Midbrain (tissue), 1 donor: Measurements from ENCODE around the gene NCKAP5.

Experiments used
- DNase-seq: peaks from one replicate; lab custom pipeline; 2025; lab: John Stamatoyannopoulos, UW

NCKAP5 gene

GRCh38 chr2:133204421-133204820 is 363.8 kb downstream of the NCKAP5 start:
- no peak for DNase-seq

DNA sequence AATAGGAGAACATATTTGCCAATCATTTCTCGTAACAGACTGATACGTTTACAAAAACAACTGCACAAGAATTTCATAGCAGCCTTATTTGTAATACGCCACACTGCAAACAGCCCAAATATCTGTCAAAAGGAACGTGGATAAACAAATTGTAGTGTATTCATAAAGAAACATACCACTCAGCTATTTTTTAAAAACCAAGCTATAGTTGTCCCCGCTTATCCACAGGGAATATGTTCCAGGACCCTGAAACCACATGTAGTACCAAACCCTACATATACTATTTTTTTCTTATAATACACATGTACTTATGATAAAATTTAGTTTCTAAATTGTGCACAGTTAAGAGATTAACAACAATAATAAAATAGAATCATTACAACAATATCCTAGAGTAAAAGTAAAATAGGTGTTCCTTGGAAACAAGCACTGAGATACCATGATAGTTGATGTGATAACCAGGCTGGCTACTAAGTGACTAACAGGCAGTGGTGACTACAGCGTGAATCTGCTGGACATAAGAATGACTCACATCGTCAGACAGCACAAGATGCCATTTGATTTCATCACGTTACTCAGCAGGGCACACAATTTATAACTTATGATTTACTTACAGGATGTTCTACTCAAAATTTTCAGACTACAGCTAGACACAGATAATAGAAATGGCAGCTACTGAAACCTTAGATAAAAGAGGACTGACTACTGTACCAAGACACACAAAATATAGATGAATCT is 367.4 kb downstream of the NCKAP5 start:
- no peak for DNase-seq

GRCh38 chr2:133198678-133199077 is 369.6 kb downstream of the NCKAP5 start:
- DNase-seq: no peak

DNA sequence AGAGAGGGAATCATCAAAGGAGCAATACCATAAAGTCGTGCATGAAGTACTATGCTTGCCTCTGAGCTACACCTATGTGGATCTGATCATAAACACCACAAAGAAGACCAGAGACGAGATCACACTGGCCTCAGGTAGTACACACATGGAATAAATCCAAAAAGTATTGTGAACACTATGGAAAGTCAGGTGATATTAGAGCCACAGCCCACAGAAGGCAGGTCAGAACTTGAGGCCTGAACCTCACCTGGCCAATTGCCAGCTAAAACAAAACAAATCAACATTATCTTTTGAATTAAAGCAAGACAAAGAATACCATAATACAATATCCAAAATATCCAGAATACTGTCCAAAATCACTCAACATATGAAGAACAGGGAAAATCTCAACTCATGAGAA is 371.1 kb downstream of the NCKAP5 start:
- DNase-seq: no peak

DNA sequence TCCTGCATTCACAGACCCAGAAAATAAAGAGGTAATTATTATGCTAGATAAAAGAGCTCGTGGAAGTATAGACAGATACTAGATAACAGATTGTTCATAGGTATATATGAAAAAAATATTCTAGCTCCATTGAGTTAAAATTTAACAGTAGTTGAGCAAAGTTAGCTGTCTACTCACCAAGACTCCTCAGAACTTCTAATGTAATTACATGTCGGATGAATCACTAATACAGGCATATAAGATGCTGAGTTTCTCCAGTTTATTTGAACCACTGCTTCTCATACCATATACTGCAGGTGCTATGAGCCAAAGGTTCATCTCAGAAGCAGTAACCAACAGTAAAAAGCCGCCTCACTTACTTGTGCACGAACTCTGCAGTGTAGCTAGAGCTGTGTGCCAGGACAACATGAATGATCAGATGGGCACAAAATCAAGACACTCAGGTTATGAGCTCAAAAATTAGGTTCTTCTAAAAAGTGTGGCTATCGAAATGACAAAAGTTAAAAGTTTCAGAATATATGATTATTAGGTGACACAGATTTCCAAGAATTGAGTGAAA is 373.4 kb downstream of the NCKAP5 start:
- no peak for DNase-seq

- no peak for DNase-seq
Measured at GRCh38 chr2:133194362-133194655, 374.0 kb downstream of the NCKAP5 start.

GRCh38 chr2:133193544-133194361 is 374.5 kb downstream of the NCKAP5 start:
- DNase-seq: no peak

GRCh38 chr2:133192028-133192427 is 376.2 kb downstream of the NCKAP5 start:
- no peak for DNase-seq

- DNase-seq: no peak
Measured at GRCh38 chr2:133177196-133177595, 391.1 kb downstream of the NCKAP5 start.

DNA sequence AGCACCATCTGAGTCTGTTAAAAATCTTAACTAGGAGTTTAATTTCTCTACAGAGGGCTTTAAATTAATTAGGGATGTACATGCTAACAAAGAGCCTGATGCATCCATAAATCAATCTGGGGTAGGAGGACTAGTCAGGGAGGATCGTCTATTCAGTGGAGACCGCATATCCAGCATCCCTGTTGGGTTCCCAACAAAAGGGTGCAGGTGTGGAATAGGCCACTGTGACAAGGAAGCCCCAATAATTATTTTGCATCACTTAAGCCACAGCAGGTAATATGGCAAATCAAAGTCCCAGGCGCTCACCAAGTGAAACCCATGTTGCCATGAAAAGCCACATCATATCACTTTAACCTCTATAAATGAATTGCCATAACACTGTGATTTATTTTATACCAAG is 392.3 kb downstream of the NCKAP5 start:
- DNase-seq: no peak

DNA sequence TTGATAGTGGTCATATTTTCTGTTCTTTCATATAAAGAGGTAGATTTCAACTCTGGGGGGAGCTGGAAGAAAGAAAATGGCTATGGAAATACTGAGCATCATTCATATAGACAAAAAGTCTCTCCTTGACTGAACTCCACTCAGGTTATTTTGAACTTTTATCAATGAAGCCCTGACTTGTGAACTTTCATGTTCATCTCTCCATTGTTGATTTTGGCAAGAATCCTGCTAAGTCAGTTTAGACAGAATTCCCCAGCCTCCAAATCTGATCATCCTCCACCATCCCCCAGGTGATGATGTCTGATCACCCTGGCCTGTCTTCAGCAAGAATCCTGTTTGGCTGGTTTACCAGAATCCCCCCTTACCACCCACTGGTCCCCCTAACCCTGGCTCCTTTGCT is 395.0 kb downstream of the NCKAP5 start:
- no peak for DNase-seq

DNA sequence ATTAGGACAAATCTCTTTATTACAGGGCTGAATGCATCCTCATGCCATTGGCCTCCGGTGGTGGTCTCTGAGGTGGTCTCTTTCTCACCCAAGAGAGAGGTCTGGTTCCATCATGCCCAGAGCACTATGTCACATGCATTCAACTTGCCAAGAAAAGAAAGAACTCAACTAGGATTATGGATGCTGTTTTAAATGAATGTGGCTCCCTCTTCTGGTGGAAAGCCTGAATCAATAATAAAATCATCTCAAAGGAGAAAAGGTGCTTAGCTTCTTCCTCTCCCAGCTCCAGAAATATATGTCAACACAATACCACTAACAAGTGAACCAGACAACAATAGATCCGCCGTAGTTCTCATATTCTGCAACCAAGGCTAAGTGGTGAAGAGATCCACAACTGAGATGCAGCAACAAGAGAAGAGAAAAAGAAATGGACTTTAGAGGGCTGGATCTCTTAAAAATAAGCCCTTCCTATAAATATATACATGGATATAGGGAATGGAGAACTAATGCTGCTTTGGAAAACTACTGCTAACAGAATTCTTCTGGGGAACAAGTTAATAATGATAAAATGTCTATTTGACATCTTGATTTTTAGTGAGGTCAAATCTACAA is 396.8 kb downstream of the NCKAP5 start:
- peak; percentile 59 for DNase-seq

DNA sequence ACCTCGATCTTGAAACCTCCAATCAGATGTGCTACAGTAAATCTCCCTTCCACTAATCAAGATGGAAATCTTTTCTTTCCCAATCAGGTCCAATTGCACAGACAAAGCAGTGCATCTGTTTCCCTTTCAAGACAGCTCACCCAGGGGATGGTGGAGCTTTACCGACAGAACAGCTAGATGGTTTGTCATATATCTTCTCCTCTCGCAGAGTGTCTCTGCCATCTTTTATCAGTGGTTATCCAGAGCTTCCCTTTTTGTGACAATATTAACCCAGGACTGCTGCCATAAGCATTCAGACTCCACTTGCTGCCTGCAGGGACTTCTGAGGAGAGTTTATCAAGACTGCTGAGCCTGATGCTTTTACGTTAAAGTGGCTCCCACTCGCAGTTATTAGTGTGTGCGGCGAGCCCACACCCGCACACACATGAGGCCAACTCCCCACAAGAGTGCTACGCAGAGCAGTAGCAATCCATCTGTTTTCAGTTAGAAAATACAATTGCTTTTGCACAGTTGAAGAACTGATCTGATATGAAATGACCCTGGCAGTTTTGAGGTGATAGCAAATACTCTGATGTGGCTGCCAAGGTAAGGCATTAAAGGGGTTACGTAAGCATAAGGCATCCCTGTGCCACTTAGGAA is 398.9 kb downstream of the NCKAP5 start:
- DNase-seq: no peak

GRCh38 chr2:133167990-133168389 is 400.3 kb downstream of the NCKAP5 start:
- DNase-seq: no peak

- no peak for DNase-seq
Measured at GRCh38 chr2:133167223-133167622, 401.0 kb downstream of the NCKAP5 start.

DNA sequence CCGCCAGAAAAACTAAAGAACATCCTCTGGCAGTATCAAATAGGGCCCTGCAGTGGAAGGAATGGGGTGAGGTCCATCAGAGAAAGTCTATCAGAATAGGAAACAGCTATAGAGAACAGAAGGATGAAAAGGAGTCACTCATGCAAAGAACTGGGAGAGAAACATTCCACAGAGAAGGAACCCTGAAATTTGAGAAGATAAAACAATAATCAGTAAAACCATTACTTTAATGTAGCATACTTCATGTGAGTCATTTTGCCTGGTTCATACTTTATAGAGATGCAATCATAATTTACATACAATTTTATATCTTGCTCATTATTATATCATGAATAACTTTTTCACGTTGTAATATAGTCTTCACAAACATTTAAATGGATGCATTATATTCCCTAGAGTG is 402.2 kb downstream of the NCKAP5 start:
- no peak for DNase-seq

DNA sequence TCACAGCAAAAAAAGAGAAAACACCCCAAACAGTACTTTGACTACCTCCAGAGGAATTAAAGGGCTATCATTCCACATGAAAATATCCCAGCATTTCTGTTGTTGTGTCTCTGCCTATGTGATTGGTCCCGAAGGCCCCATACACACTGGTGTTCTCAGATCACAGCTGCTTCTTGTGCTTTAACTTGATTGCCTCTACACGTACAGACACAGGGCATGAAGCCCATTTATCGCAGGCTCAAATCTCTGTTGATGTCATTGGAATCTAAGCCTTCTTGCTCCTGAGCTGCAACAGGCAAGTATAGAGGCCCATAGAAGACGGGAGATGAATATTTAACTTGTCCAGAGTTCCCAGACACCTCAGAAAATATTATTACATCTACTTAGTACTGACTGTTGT is 405.2 kb downstream of the NCKAP5 start:
- no peak for DNase-seq

GRCh38 chr2:133158442-133158841 is 409.8 kb downstream of the NCKAP5 start:
- no peak for DNase-seq

DNA sequence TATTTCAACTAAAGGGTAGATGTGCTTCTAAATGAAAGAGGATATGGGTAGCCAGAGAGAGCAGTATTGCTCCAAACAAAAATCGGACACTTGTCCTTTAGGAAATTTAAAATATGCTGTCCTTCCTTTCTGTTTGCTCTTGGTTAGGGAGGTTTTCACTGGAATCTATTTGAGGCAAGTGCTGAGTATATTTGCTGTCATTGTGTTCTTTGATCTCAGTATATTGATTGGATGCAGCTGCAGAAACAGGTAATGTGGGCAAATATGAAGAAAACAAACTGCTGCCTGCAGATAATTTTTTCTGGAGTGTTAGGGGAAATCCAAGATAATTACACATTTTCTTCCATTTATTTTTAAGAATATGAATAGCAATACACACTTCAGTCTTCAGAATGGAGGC is 410.2 kb downstream of the NCKAP5 start:
- DNase-seq: no peak

GRCh38 chr2:133157141-133157540 is 411.1 kb downstream of the NCKAP5 start:
- DNase-seq: no peak

DNA sequence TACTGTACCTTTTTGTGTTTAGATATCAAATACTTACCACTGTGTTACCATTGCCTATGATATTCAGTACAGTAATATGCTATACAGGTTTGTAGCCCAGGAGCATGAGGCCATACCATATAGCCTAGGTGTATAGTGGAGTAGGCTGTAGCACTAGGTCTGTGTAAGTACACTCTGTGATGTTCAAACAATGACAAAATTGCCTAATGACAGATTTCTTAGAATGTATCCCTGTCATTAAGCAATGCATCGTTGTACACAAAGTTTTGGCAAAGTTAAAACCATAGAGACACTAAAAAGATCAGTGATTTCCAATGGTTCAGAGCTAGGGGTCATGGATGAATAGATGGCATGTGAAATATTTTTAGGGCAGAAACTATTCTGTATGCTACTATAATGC is 415.5 kb downstream of the NCKAP5 start:
- no peak for DNase-seq

DNA sequence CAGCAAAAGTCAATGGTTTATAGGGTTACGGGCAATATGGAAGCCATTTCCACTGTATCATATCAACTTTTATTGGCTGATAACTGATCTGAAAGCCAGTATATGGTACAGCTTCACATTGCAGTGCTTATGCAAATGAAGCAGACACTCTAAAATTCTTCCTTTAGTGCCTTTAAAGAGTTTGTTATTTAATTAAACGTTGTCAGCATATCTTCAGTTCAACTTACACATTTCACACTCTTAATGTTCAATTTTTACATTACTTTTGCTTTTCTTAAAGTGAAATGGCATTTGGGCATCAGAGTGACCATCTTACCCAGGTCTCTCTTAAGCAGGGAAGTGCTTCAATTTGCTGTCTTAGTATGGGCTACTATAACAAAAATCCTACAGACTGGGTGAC is 420.1 kb downstream of the NCKAP5 start:
- no peak for DNase-seq
